Tibial nerve (tissue), 4 donors: ENCODE data around the gene MAML2.

Source experiments
- EP300 ChIP-seq, 2 donors: sonication (generic); formaldehyde crosslinking; IDR thresholded peaks; one replicate each; pipeline ENCODE4 v1.6.1; 2017; ENCODE audit warnings: antibody characterized with exemption in 2 of 2, mild to moderate bottlenecking in 1 of 2
- POLR2A ChIP-seq, 2 donors: fragments of 450-650 bp; IDR thresholded peaks; one replicate each; pipeline ENCODE4 v1.6.1; 2017; ENCODE audit warnings: antibody characterized with exemption in 2 of 2, mild to moderate bottlenecking in 2 of 2, moderate library complexity in 2 of 2
- TF ChIP-seq, protein P1 (sequence below), 5 experiments: fragments of 200-600 bp in 3 of 5; fragments of 450-650 bp in 2 of 5; sonication (generic) in 3 of 5; IDR thresholded peaks; one replicate each; pipeline ENCODE4 v1.5.1; 2016 to 2019; ENCODE audit warnings: antibody characterized with exemption in 5 of 5, mild to moderate bottlenecking in 3 of 5, moderate library complexity in 2 of 5

DNA sequence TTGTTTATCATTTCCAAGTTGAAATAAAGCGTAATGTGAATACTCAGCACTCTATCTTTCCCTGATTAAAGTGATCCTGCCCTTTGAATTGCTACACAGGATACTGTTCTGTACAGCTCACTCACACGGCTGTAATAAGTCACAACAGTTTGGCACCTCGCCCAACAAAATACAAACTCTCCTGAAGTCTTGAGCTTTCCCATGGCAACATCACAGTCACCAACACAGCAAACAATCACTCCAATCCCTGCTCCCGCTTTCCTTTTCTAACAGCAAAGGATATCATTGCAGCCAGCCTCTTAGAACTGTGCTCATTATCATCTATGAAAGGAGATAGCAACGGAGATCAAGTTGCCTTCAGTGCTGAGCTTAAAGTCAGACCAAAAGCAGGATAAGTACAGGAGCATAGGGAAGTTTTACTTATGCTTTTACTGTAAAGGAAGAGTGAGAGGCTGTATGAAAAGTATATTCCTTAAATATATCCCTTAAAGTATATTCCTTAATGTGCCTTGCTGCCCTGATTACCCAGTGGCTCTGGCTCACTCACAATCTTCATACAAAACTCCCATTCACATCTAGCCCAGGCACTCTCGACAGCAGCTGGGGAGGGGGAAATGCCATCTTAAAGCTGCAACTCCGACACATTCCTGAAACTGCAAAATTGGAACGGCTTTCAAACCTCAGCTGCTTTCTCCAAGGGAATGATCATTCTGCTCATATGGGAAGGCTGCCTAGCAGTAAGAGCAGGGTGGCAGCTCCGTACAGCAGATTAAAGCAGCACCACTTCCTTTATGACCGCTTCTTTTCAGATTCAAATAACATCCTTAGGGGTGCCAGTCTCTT lies 35.8 kb downstream of the MAML2 start:
- TF ChIP-seq, protein P1, sequence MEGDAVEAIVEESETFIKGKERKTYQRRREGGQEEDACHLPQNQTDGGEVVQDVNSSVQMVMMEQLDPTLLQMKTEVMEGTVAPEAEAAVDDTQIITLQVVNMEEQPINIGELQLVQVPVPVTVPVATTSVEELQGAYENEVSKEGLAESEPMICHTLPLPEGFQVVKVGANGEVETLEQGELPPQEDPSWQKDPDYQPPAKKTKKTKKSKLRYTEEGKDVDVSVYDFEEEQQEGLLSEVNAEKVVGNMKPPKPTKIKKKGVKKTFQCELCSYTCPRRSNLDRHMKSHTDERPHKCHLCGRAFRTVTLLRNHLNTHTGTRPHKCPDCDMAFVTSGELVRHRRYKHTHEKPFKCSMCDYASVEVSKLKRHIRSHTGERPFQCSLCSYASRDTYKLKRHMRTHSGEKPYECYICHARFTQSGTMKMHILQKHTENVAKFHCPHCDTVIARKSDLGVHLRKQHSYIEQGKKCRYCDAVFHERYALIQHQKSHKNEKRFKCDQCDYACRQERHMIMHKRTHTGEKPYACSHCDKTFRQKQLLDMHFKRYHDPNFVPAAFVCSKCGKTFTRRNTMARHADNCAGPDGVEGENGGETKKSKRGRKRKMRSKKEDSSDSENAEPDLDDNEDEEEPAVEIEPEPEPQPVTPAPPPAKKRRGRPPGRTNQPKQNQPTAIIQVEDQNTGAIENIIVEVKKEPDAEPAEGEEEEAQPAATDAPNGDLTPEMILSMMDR (IDR thresholded peaks at IDR 0.05), result no peak
- no peak for TF ChIP-seq POLR2A (IDR thresholded peaks at IDR 0.05)
- TF ChIP-seq EP300 (IDR thresholded peaks at IDR 0.05), result peak in 1 of 2 donors; percentile 73
